Activated effector memory CD4-positive, alpha-beta T cell treated with anti-CD3 and anti-CD28 coated beads, Interleukin-2, amount 50 U/mL, for 16 hours (primary cell): ENCODE results near the gene CLSTN1.
A peak's percentile ranks its signal among the peaks of the same experiment; 100 is the strongest.

Experiments
- DNase-seq: peaks from one replicate; pipeline ENCODE4 v3.0.0-alpha.2; 2020

CLSTN1 gene

GRCh38 chr1:9710037-9710436 lies 113.7 kb downstream of the CLSTN1 start:
- no peak for DNase-seq

GRCh38 chr1:9706178-9706577 lies 117.6 kb downstream of the CLSTN1 start:
- no peak for DNase-seq

DNA sequence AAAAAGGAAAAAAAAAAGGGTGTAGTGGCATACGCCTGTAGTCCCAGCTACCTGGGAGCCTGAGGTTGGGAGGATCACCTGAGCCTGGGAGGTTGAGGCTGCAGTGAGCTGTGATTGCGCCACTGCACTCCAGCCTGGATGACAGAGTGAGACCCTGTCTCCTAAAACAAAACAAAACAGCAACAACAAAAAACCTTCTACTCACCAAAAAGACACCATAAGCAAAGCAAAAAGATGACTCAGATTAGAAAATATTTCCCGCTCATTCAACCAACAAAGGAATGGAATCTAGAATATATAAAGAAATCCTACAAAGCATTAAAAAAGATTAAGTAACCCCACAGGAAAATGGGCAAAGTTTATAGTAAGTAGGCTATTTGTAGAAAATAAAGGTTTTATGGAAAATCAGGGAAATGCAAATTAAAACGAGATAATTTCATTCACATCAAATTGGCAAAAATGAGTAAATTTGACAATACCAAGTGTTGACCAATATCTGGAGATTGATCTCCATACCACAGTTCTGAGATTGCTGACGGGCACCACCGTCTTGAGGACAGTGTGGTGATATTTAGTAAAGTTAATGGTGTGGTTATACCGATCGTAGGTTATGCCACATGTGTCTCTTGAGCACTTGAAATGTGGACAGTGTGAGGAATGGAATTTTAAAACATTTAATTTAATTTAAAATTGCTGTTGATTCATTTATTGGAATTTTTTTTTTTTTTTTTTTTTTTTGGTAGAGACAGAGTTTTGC lies 118.2 kb downstream of the CLSTN1 start:
- no peak for DNase-seq

DNA sequence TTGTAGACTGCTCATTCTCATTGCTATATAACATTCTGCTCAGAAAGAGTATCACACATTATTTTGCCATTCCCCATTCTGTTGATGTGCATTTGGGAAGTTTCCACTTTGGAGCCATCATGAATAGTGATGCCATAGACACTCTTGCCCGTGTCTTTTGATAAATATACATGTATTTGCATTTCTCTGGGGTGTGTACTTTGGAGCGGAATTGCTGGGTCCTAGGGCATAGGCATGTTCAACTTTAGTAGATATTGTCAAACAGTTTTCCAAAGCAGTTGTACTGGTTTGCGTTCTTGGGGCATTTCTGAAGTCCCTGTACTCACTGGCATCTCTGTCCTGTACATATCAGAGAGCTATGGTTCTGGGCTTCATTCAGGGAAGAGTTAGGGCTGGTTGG lies 120.1 kb downstream of the CLSTN1 start:
- DNase-seq = no peak

DNA sequence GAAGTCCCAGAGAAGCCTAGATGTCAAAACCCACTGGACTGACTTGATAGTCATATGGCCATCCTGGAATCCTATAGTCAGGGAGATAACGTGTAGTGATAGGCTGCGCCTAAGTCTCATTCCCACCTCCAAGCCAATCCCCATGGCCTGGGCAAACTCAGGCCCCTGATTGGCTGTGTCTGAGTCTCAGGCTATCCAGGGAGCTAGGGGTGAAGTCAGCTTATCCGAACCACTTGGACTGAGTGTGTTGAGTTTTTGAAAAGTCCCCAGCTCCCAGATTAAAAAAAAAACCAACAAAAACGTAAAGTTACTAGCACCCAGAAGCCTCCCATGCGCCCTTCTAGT lies 120.6 kb downstream of the CLSTN1 start:
- no peak for DNase-seq

- no peak for DNase-seq
Observed at GRCh38 chr1:9701665-9702064, 122.1 kb downstream of the CLSTN1 start.

GRCh38 chr1:9700340-9700739 lies 123.4 kb downstream of the CLSTN1 start:
- no peak for DNase-seq

DNA sequence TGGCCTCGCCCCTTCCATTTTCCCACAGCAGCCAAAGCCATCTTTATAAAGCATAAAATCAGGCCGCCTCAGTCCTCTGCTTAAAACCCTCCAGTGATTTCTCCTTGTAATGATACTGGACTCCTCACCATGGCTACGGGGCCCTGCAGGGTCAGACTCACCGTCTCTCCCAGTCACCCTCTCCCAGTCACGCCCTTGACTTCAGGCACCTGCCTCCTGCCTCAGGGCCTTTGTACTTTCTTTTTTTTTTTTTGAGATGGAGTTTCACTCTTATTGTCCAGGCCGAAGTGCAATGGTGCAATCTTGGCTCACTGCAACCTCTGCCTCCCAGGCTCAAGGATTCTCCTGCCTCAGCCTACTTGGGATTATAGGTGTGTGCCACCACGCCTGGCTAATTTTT lies 124.4 kb downstream of the CLSTN1 start:
- no peak for DNase-seq

DNA sequence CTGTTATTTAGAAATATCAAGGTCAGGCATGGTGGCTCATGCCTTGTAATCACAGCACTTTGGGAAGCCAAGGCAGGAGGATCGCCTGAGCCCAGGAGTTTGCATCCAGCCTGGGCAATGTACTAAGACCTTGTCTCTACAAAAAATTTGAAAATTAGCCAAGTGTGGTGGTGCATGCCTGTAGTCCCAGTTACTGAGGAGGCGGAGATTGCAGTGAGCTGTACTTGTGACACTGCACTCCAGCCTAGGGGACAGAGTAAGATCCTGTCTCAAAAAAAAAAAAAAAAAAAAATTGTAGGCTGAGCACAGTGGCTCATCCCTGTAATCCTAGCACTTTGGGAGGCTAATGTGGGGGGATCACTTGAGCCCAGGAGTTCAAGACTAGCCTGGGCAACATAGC lies 127.0 kb downstream of the CLSTN1 start:
- no peak for DNase-seq

- DNase-seq = no peak
Observed at GRCh38 chr1:9691691-9692090, 132.1 kb downstream of the CLSTN1 start.

DNA sequence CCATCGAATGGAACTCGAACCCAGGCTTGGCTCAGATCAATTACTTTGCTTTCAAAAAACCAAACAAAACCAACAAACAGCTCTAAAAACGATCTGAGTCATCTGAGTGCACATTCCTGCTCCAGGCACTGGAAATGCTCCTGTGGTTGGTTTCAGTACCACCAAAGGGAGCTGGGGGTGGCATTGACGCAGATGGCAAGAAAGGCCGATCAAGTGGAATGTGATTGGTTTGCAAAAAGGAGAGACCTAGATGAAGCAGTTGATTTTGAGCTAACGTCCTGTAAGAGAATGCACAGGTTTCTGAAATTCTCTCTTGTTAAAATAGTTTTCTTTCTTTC lies 132.7 kb downstream of the CLSTN1 start:
- no peak for DNase-seq

- no peak for DNase-seq
Observed at GRCh38 chr1:9690440-9691107, 133.2 kb downstream of the CLSTN1 start.

DNA sequence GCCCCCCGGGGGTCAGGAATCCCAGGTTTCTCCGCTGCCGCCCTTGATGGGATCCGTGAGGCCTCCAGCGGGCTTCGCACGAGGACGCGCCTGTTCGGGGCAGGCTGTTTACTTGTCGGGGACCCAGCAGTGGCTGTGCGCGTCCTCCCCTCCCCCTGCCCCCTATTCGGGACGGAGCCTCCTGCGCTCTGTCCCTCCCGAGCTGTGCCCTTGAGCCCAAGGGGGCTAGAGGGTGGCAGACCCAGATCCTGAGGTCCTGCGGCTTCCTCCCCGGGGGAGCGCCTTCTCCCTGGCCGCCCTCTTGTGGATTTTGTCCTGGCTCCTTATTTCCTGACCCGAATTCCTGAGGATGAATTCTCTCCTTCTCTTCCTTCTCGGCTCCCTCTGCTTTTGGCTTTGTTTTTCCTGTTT lies 133.8 kb downstream of the CLSTN1 start:
- DNase-seq = no peak

GRCh38 chr1:9689011-9689706 lies 134.6 kb downstream of the CLSTN1 start:
- DNase-seq = peak; percentile 94

GRCh38 chr1:9688599-9688998 lies 135.2 kb downstream of the CLSTN1 start:
- DNase-seq = no peak

DNA sequence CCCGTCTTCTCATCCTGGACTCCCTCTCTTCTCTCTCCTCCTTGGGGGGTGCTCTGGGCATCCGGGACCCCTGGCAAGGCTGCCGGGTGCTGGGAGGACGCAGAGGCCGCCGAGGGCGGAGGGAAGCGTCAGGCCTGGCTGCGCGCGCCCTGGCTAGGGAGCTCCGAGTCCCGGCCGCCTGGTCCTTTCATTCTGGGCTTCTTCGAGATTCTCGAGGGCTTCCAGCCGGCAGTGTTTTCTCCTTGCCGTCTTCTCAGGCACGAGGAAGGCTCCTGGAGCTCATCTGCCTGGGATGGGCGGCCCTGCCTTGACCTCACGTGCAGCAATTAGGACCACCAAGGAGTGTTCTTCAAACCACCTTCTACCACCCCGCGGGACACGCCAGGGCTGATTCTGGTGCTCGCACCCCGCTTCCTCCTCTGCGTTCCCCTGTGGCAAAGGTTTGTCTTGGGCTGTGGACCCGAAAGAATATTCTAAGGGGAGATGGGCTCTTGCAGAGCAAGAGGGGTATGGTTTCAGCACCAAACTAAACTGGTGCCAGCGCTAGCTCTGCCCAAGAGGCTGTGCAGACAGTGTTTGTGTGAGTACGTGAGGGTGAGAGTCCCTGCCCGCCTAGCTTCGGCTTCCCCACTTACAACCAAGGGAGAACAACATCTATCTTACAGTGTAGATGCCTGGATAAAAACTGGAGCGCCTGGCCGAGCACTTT lies 135.7 kb downstream of the CLSTN1 start:
- DNase-seq = no peak

GRCh38 chr1:9687120-9687873 lies 136.5 kb downstream of the CLSTN1 start:
- DNase-seq = peak; percentile 88

- no peak for DNase-seq
Observed at GRCh38 chr1:9684801-9685200, 139.0 kb downstream of the CLSTN1 start.

GRCh38 chr1:9680828-9681227 lies 142.9 kb downstream of the CLSTN1 start:
- no peak for DNase-seq

DNA sequence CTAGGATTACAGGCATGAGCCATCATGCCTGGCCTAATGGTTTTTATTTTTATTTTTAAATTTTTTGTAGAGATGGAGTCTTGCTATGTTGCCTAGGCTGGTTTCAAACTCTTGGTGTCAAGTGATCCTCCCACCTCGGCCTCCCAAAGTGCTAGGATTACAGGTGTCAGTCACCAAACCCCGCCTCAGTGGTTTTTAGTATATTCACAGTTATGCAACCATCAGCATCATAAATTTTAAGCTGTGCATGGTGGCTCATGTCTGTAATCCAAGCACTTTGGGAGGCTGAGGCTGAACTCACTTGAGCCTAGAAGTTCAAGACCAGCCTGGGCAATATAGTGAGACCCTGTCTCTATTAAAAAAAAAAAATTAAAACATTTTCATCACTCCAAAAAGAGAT lies 143.7 kb downstream of the CLSTN1 start:
- no peak for DNase-seq
